Activated naive CD4-positive, alpha-beta T cell (primary cell): ENCODE measurements around the gene STXBP6.

Experiments used
- DNase-seq, 4 experiments: peaks; one replicate each; lab custom pipeline; 2025; lab: John Stamatoyannopoulos, UW

The STXBP6 gene

GRCh38 chr14:25049568-25050268, at the start of gene STXBP6:
Gene STXBP6 (minus strand): TSS chr14:25050147. CDS start chr14:24974818, 75,329 bp downstream.
- no peak for DNase-seq

GRCh38 chr14:25097120-25097519, 47.2 kb upstream of the STXBP6 start:
- no peak for DNase-seq

- DNase-seq = no peak
Measured at GRCh38 chr14:25095736-25096437, 45.9 kb upstream of the STXBP6 start.

- no peak for DNase-seq
Measured at GRCh38 chr14:25094171-25094907, 44.4 kb upstream of the STXBP6 start.

- no peak for DNase-seq
Measured at GRCh38 chr14:25092258-25092740, 42.4 kb upstream of the STXBP6 start.

GRCh38 chr14:25090716-25091454, 40.9 kb upstream of the STXBP6 start:
- no peak for DNase-seq

- DNase-seq = no peak
Measured at GRCh38 chr14:25090256-25090655, 40.3 kb upstream of the STXBP6 start.

GRCh38 chr14:25089496-25089895, 39.5 kb upstream of the STXBP6 start:
- DNase-seq = no peak

- no peak for DNase-seq
Measured at GRCh38 chr14:25086821-25087396, 37.0 kb upstream of the STXBP6 start.

GRCh38 chr14:25086081-25086480, 36.1 kb upstream of the STXBP6 start:
- DNase-seq = no peak

- no peak for DNase-seq
Measured at GRCh38 chr14:25080682-25081081, 30.7 kb upstream of the STXBP6 start.

GRCh38 chr14:25079311-25079710, 29.4 kb upstream of the STXBP6 start:
- DNase-seq = no peak

- DNase-seq = no peak
Measured at GRCh38 chr14:25074099-25074685, 24.2 kb upstream of the STXBP6 start.

GRCh38 chr14:25069879-25070278, 19.9 kb upstream of the STXBP6 start:
- no peak for DNase-seq

GRCh38 chr14:25067600-25067999, 17.7 kb upstream of the STXBP6 start:
- DNase-seq = no peak

GRCh38 chr14:25062022-25062321, 12.0 kb upstream of the STXBP6 start:
- DNase-seq = no peak

GRCh38 chr14:25056688-25057078, 6.7 kb upstream of the STXBP6 start:
- no peak for DNase-seq

GRCh38 chr14:25055992-25056687, 6.2 kb upstream of the STXBP6 start:
- no peak for DNase-seq

- no peak for DNase-seq
Measured at GRCh38 chr14:25055005-25055404, 5.1 kb upstream of the STXBP6 start.

GRCh38 chr14:25053585-25053984, 3.6 kb upstream of the STXBP6 start:
- no peak for DNase-seq

- no peak for DNase-seq
Measured at GRCh38 chr14:25052921-25053320, 3.0 kb upstream of the STXBP6 start.
